ENCODE data around the gene CCNY.

Gene CCNY

GRCh38 chr10:35600193-35600592, 263.9 kb downstream of the CCNY start:
- peak in 1 of 2 experiments; percentile 8 for DNase-seq

GRCh38 chr10:35605191-35605590, 268.9 kb downstream of the CCNY start, which contains the start of gene GJD4:
Gene GJD4, plus strand, starts transcription at chr10:35605341. Its CDS starts 227 bp downstream, at chr10:35605568.
- no peak for DNase-seq

GRCh38 chr10:35606430-35606829, 270.1 kb downstream of the CCNY start:
- DNase-seq = no peak

GRCh38 chr10:35607475-35608327, 271.4 kb downstream of the CCNY start:
- DNase-seq = no peak

GRCh38 chr10:35608328-35608672, 272.0 kb downstream of the CCNY start:
- no peak for DNase-seq

- DNase-seq = no peak
These were observed 275.4 kb downstream of the CCNY start for GRCh38 chr10:35611750-35612149.

- DNase-seq = no peak
These were observed 276.2 kb downstream of the CCNY start for GRCh38 chr10:35612385-35613106.

- DNase-seq = no peak
These were observed 276.8 kb downstream of the CCNY start for GRCh38 chr10:35613107-35613440.

GRCh38 chr10:35613597-35614226, 277.4 kb downstream of the CCNY start:
- peak in 1 of 2 experiments; percentile 18 for DNase-seq

- DNase-seq = no peak
These were observed 278.0 kb downstream of the CCNY start for GRCh38 chr10:35614312-35614711.
